IPS-18a (cell line): Measurements from ENCODE around the gene ZNF496.
"Not testable (repeated sequence)": the region's sequence is repeated elsewhere in the genome, so short reads cannot be mapped to it uniquely, and the experiment has no call there.

Experiments used
- H3K27ac ChIP-seq: one replicate; pipeline ENCODE4 v1.5.1; 2013; ENCODE audit warnings: low read length
- H3K27me3 ChIP-seq: one replicate; pipeline ENCODE4 v1.6.1; 2013; ENCODE audit warnings: mild to moderate bottlenecking, low read length; ENCODE audit not compliant: control insufficient read depth, insufficient read depth
- H3K36me3 ChIP-seq: one replicate; pipeline ENCODE4 v1.6.1; 2013; ENCODE audit warnings: low read depth, low read length; ENCODE audit not compliant: control insufficient read depth
- H3K4me1 ChIP-seq: one replicate; pipeline ENCODE4 v1.6.1; 2013; ENCODE audit warnings: low read depth, low read length; ENCODE audit not compliant: control insufficient read depth
- H3K4me3 ChIP-seq: one replicate; pipeline ENCODE4 v1.5.1; 2013; ENCODE audit warnings: low read length
- H3K9ac ChIP-seq: one replicate; pipeline ENCODE4 v1.6.1; 2013; ENCODE audit warnings: mild to moderate bottlenecking, low read length, moderate library complexity
- H3K9me3 ChIP-seq: one replicate; pipeline ENCODE4 v1.6.1; 2013; ENCODE audit warnings: low read depth, low read length; ENCODE audit not compliant: control insufficient read depth

Gene ZNF496

GRCh38 chr1:247367786-247368422, 36.2 kb upstream of the ZNF496 start:
- no peaks in the 10 kb centered on the region for H3K36me3 ChIP-seq
- no peak overlapping the region for H3K27ac ChIP-seq
- peaks cover 8% of the 10 kb centered on the region for H3K4me1 ChIP-seq
- no peak overlapping the region for H3K4me3 ChIP-seq
- H3K9ac ChIP-seq: no peak overlapping the region
- peaks cover 8% of the 10 kb centered on the region for H3K9me3 ChIP-seq
- H3K27me3 ChIP-seq: no peaks in the 10 kb centered on the region

GRCh38 chr1:247366926-247367645, 35.4 kb upstream of the ZNF496 start:
- H3K27ac ChIP-seq: no peak overlapping the region
- H3K9ac ChIP-seq: no peak overlapping the region
- peaks cover 8% of the 10 kb centered on the region for H3K9me3 ChIP-seq
- no peak overlapping the region for H3K4me3 ChIP-seq
- no peaks in the 10 kb centered on the region for H3K36me3 ChIP-seq
- H3K4me1 ChIP-seq: peaks cover 8% of the 10 kb centered on the region
- H3K27me3 ChIP-seq: no peaks in the 10 kb centered on the region

DNA sequence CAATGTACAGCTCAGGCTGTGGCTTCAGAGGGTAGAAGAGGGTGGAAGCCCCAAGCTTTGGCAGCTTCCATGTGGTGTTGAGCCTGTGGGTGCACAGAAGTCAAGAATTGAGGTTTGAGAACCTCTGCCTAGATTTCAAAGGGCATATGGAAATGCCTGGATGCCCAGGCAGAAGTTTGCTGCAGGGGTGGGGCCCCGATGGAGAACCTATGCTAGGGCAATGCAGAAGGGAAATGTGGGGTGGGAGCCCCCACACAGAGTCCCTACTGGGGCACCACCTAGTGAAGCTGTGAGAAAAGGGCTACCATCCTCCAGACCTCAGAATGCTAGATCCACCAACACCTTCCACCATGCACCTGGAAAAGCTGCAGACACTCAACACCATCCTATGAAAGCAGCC, 34.7 kb upstream of the ZNF496 start:
- H3K9ac ChIP-seq, H3K27me3 ChIP-seq, H3K4me1 ChIP-seq, H3K9me3 ChIP-seq, H3K36me3 ChIP-seq, H3K27ac ChIP-seq, H3K4me3 ChIP-seq: not testable (repeated sequence)

DNA sequence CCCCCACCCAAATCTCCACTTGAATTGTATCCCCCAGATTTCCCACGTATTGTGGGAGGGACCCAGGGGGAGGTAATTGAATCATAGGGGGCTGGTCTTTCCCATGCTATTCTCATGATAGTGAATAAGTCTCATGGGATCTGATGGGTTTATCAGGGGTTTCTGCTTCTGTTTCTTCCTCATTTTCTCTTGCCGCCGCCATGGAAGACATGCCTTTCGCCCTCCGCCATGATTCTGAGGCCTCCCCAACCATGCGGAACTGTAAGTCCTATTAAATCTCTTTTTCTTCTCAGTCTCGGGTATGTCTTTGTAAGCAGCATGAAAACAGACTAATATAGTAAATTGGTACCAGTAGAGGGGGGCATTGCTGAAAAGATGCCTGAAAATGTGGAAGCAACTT, 33.4 kb upstream of the ZNF496 start:
- Histone ChIP-seq H3K4me3 (no peak overlapping the region), H3K27ac (no peak overlapping the region), H3K27me3 (no peaks in the 10 kb centered on the region), H3K36me3 (no peaks in the 10 kb centered on the region), H3K9me3 (peaks cover 8% of the 10 kb centered on the region), H3K9ac (no peak overlapping the region), H3K4me1 (peaks cover 7% of the 10 kb centered on the region)

DNA sequence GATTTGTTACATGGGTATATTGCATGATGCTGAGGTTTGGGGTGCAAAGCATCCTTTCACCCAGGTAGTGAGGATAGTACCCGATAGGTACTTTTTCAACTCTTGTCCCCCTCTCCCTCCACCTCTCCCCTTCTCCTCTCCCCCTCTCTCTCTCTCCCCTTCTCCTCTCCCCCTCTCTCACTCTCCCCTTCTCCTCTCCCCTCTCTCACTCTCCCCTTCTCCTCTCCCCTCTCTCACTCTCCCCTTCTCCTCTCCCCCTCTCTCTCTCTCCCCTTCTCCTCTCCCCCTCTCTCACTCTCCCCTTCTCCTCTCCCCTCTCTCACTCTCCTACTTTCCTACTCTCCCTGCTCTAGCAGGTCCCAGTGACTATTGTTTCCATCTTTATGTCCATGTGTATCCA, 31.3 kb upstream of the ZNF496 start:
- not testable (repeated sequence) for H3K9me3 ChIP-seq, H3K9ac ChIP-seq, H3K4me1 ChIP-seq, H3K27ac ChIP-seq, H3K4me3 ChIP-seq, H3K27me3 ChIP-seq, H3K36me3 ChIP-seq

DNA sequence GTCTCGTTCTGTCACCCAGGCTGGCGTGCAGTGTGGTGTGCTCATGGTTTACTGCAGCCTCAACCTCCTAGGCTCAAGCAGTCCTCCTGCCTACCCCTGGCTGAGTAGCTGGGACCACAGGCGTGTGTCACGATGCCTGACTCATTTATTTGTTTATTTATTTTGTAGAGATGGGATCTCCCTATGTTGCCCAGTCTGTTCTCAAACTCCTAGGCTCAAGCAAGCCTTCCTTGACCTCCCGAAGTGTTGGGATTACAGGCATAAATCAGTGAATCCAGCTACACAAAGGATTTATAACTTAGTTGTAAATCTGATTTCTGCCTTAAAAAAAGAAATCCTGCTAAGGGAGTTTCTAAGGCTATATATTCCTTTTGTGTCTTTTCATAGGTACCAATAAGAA, 30.5 kb upstream of the ZNF496 start:
- no peaks in the 10 kb centered on the region for H3K36me3 ChIP-seq
- no peaks in the 10 kb centered on the region for H3K27me3 ChIP-seq
- no peak overlapping the region for H3K27ac ChIP-seq
- no peak overlapping the region for H3K9ac ChIP-seq
- H3K4me3 ChIP-seq: no peak overlapping the region
- H3K4me1 ChIP-seq: peaks cover 7% of the 10 kb centered on the region
- peaks cover 8% of the 10 kb centered on the region for H3K9me3 ChIP-seq

GRCh38 chr1:247360991-247361731, 29.5 kb upstream of the ZNF496 start:
- no peak overlapping the region for H3K27ac ChIP-seq
- H3K4me1 ChIP-seq: peaks cover 9% of the 10 kb centered on the region
- H3K4me3 ChIP-seq: no peak overlapping the region
- H3K27me3 ChIP-seq: no peaks in the 10 kb centered on the region
- H3K9ac ChIP-seq: no peak overlapping the region
- H3K36me3 ChIP-seq: no peaks in the 10 kb centered on the region
- H3K9me3 ChIP-seq: peaks cover 8% of the 10 kb centered on the region

DNA sequence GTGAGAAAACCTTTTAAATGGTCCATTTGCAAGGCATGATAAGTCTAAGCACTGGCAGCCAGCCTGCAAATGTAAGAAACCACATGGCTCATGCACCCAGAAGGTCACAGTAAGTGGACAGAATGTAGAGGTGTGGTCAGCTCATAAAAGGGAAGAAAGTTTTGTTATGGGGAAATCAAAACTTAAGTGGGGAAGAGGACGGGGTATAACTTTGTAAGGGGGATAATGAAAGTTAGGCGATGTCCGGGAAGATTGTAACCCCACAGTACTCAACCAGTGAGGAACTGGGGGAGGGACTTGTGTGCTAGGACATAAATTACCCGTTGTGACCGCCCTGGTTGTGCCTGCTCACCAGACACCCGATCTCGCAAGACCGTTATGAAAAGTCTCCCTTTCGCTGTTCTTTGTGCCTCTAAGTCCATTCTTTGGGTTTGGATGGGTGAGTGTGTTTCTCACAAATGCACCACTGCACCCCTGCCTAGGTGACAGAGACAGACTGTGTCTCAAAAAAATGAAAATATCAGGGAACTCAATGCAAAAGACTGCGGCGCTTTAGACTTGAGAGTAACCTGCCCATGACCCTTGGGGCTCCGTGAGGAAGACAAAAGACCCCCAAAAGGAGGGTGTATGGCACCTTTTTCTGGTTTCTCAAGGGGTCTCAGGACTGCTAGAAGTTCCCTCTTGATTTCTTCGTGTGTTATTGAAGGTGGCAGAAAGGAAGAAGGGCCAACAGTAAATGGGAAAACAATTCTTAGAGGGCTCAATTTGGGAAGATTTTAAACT, 28.6 kb upstream of the ZNF496 start:
- peaks cover 9% of the 10 kb centered on the region for H3K4me1 ChIP-seq
- H3K9me3 ChIP-seq: peaks cover 8% of the 10 kb centered on the region
- no peak overlapping the region for H3K9ac ChIP-seq
- H3K4me3 ChIP-seq: no peak overlapping the region
- H3K27me3 ChIP-seq: no peaks in the 10 kb centered on the region
- H3K27ac ChIP-seq: no peak overlapping the region
- no peaks in the 10 kb centered on the region for H3K36me3 ChIP-seq

GRCh38 chr1:247359559-247359958, 27.9 kb upstream of the ZNF496 start:
- H3K27ac ChIP-seq: no peak overlapping the region
- H3K4me3 ChIP-seq: no peak overlapping the region
- H3K27me3 ChIP-seq: no peaks in the 10 kb centered on the region
- no peak overlapping the region for H3K9ac ChIP-seq
- peaks cover under 1% of the 10 kb centered on the region for H3K9me3 ChIP-seq
- H3K36me3 ChIP-seq: no peaks in the 10 kb centered on the region
- peaks cover 9% of the 10 kb centered on the region for H3K4me1 ChIP-seq

- Histone ChIP-seq H3K27me3 (no peaks in the 10 kb centered on the region), H3K4me3 (no peak overlapping the region), H3K4me1 (peaks cover 9% of the 10 kb centered on the region), H3K9me3 (no peaks in the 10 kb centered on the region), H3K9ac (no peak overlapping the region), H3K27ac (no peak overlapping the region), H3K36me3 (no peaks in the 10 kb centered on the region)
These were observed 27.3 kb upstream of the ZNF496 start for GRCh38 chr1:247358920-247359319.

- no peak overlapping the region for H3K27ac ChIP-seq
- H3K4me3 ChIP-seq: no peak overlapping the region
- H3K36me3 ChIP-seq: no peaks in the 10 kb centered on the region
- H3K9me3 ChIP-seq: no peaks in the 10 kb centered on the region
- peaks cover 9% of the 10 kb centered on the region for H3K4me1 ChIP-seq
- H3K27me3 ChIP-seq: no peaks in the 10 kb centered on the region
- no peak overlapping the region for H3K9ac ChIP-seq
These were observed 26.1 kb upstream of the ZNF496 start for GRCh38 chr1:247357781-247358211.
